ENCODE measurements around the gene SVIL. TPM values are rescaled to one million over a fixed set of nuclear protein-coding genes. Genes with fewer than 3 reads are reported as not detected.
A peak's percentile ranks its signal among the peaks of the same experiment; 100 is the strongest.

The SVIL gene
- total RNA-seq, 1 donor, result 36.9 TPM

GRCh38 chr10:29630205-29631048, 4.3 kb downstream of the SVIL start:
- Histone ChIP-seq H3K27me3 (ENCODE audit: insufficient read depth, low read length) (no peaks in the 10 kb centered on the region), H3K4me2 (ENCODE audit: insufficient read depth, low read length) (no peak overlapping the region), H3K36me3 (ENCODE audit: insufficient read depth, low read length) (no peaks in the 10 kb centered on the region), H2AFZ (ENCODE audit: low read length) (no peak overlapping the region), H3K27ac (ENCODE audit: low read depth, low read length) (no peak overlapping the region), H3K4me1 (ENCODE audit: insufficient read depth, low read length) (peaks cover 45% of the 10 kb centered on the region), H3K79me2 (ENCODE audit: insufficient read depth, low read length) (peaks cover 62% of the 10 kb centered on the region), H3K4me3 (ENCODE audit: insufficient read depth, low read length) (no peak overlapping the region), H4K20me1 (ENCODE audit: insufficient read depth, low read length) (no peaks in the 10 kb centered on the region), H3K9me3 (ENCODE audit: low read depth, low read length) (no peaks in the 10 kb centered on the region)
- no peak for DNase-seq (ENCODE audit: insufficient read length, low spot score, missing footprints)
- TF ChIP-seq CTCF (IDR thresholded peaks at IDR 0.05; ENCODE audit: extremely low read depth, low read depth, low read length), result no peak

- H3K4me3 ChIP-seq (ENCODE audit: insufficient read depth, low read length), result no peak overlapping the region
Measured at GRCh38 chr10:29628912-29629526, 5.8 kb downstream of the SVIL start.

GRCh38 chr10:29628311-29628710, 6.5 kb downstream of the SVIL start:
- Histone ChIP-seq H3K4me2 (ENCODE audit: insufficient read depth, low read length) (peak overlapping the region; percentile 1), H3K4me1 (ENCODE audit: insufficient read depth, low read length) (peaks cover 25% of the 10 kb centered on the region)

More at GRCh38 chr10:29628912-29629526, 5.8 kb downstream of the SVIL start:
- Histone ChIP-seq H3K4me2 (ENCODE audit: insufficient read depth, low read length) (no peak overlapping the region), H3K36me3 (ENCODE audit: insufficient read depth, low read length) (no peaks in the 10 kb centered on the region), H3K9me3 (ENCODE audit: low read depth, low read length) (no peaks in the 10 kb centered on the region), H3K27ac (ENCODE audit: low read depth, low read length) (no peak overlapping the region), H3K79me2 (ENCODE audit: insufficient read depth, low read length) (peaks cover 62% of the 10 kb centered on the region), H3K4me1 (ENCODE audit: insufficient read depth, low read length) (peaks cover 31% of the 10 kb centered on the region), H4K20me1 (ENCODE audit: insufficient read depth, low read length) (no peaks in the 10 kb centered on the region), H2AFZ (ENCODE audit: low read length) (no peak overlapping the region), H3K27me3 (ENCODE audit: insufficient read depth, low read length) (no peaks in the 10 kb centered on the region)
- no peak for DNase-seq (ENCODE audit: insufficient read length, low spot score, missing footprints)
- no peak for TF ChIP-seq CTCF (IDR thresholded peaks at IDR 0.05; ENCODE audit: extremely low read depth, low read depth, low read length)

More at GRCh38 chr10:29628311-29628710, 6.5 kb downstream of the SVIL start:
- Histone ChIP-seq H3K36me3 (ENCODE audit: insufficient read depth, low read length) (no peaks in the 10 kb centered on the region), H2AFZ (ENCODE audit: low read length) (no peak overlapping the region), H3K9me3 (ENCODE audit: low read depth, low read length) (no peaks in the 10 kb centered on the region), H3K27me3 (ENCODE audit: insufficient read depth, low read length) (no peaks in the 10 kb centered on the region), H3K4me3 (ENCODE audit: insufficient read depth, low read length) (no peak overlapping the region), H4K20me1 (ENCODE audit: insufficient read depth, low read length) (no peaks in the 10 kb centered on the region), H3K79me2 (ENCODE audit: insufficient read depth, low read length) (peaks cover 62% of the 10 kb centered on the region), H3K27ac (ENCODE audit: low read depth, low read length) (no peak overlapping the region)
- TF ChIP-seq CTCF (IDR thresholded peaks at IDR 0.05; ENCODE audit: extremely low read depth, low read depth, low read length), result no peak
- no peak for DNase-seq (ENCODE audit: insufficient read length, low spot score, missing footprints)
